GM19239 (cell line): ENCODE results near the gene EMID1.

ENCODE experiments used
- DNase-seq: peaks from one replicate; pipeline ENCODE4 v3.0.0; 2011; ENCODE audit warnings: low spot score; ENCODE audit not compliant: insufficient read length
- FAIRE-seq: peaks from 2 replicates; lab custom pipeline; 2011; peaks lifted over from hg19 to GRCh38; lab: Jason Lieb, UNC

Gene EMID1

GRCh38 chr22:29193021-29193420 is 12.7 kb upstream of the EMID1 start:
- FAIRE-seq (no peak), DNase-seq (no peak)

DNA sequence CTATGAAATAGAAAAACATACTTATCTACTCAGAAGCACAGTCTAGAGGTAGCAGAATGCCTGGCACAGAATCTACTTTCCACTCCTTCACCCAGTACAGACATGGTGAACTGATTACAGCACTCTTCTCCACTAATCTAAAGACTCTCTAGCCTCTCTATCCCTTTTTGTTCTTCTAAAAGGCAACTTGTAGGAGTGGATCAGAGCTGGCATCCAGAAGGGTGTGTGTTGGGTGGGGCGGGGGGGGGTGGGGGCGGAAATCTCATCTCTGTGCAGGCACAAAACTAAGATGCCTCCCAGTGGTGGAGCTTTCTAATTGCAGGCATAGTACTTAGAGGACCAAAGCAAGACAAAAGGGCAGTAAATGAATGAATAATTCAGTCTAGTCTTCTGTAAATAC is 11.5 kb upstream of the EMID1 start:
- FAIRE-seq: no peak
- no peak for DNase-seq

DNA sequence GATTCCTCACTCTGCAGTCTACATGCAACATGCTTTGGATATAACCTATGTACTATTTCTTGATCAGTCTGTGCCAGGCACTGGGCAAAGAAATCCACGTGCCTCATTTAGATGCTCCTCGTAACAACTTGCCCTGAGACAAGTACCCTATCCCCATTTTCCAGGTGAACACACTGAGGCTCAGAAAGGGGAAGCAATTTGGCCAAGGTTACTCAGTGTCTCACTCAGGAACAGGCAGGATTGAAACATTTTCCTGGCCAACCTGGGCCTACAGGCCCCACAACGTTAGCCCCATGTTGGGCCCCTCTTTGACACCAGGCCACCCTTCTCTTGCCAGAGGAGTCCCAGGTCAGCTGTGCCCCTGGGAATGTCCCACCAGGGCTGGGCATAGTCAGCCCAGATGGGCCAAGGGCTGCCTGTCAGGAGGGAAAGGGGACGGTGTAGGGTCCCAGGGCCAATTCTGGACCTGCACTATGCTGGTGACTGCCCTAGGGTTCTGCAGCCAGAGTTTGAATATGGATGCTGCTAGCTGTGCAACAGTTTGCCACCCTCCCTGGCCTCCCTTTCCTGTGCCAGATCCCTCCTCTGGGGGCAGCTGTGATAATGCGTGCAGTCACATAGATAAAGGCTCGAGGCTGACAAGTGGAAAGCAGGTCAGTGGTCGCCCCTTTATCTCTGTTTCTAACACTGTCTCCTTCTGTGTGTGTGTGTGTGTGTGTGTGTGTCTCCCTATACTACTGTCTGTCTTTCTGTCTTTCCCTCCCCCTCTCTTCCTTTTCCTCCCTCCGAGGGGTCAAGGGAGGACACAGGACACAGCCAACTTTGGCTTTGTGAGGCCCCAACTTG is 10.4 kb upstream of the EMID1 start:
- DNase-seq (no peak), FAIRE-seq (no peak)

DNA sequence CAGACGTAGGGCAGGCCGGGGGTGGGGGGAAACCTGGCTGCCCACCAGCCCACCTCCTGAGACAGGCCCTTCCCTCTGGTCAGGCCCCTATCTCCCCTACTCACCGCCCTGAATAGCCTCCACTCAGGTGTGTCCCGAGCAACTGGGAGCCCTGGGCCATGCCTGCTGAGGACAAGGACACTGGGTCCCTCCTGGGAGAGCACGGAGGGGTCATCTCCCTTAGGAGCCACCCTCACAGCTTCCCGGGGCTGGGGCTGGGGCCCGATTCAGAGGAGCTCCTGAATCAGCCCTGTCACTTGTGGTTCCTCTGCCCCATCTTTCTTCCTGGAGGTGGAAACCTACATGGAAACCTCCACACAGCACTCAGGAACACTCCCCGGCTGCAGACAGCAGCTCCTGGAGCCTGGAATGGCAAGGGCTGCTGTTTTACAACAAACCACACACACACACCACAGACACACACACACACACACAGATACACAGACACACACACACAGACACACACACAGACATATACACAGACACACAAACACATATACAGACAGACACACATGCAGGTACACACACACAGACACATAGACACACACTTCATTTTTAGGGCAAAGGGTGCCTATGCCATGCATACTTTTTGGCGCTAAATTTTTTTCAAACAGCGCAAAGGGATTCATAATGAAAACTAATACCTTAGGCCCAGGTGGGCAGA is 9.6 kb upstream of the EMID1 start:
- FAIRE-seq: no peak
- no peak for DNase-seq

GRCh38 chr22:29197096-29197495 is 8.6 kb upstream of the EMID1 start:
- no peak for FAIRE-seq
- no peak for DNase-seq

GRCh38 chr22:29198240-29198639 is 7.5 kb upstream of the EMID1 start:
- FAIRE-seq: no peak
- DNase-seq: no peak

DNA sequence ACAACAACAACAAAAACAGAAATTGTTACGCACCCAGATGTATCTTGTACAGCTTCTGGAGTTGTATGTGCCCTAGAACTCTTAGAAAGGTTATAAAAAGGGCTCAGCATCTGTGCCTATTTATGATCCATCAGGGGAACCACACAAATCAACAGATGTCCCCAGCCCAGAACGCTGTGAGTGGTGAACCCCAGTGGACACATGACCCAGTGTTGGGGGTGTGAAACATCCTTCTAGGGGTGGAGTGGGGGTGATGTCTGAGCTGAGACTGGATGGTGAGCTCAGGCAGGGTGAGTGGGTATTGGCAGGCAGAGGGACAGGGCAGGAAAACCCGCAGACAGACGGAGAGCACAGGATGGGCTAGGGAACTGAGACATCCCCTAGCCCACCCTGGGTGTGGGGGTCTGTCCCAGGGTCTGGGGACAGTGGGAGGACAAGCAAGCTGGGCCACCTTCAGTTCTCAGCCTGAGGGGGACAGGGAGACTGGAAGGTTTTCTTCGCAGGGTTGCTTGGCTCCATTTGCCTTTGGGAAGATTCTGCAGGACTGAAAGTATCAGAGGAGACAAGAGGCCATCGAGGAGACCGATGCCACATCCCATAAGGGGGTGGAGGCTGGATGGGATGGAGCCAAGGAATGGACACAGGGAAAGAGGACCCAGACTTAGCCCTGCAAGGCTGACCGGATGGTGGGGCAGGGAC is 5.8 kb upstream of the EMID1 start:
- no peak for DNase-seq
- no peak for FAIRE-seq

GRCh38 chr22:29200901-29201300 is 4.8 kb upstream of the EMID1 start:
- no peak for DNase-seq
- no peak for FAIRE-seq

DNA sequence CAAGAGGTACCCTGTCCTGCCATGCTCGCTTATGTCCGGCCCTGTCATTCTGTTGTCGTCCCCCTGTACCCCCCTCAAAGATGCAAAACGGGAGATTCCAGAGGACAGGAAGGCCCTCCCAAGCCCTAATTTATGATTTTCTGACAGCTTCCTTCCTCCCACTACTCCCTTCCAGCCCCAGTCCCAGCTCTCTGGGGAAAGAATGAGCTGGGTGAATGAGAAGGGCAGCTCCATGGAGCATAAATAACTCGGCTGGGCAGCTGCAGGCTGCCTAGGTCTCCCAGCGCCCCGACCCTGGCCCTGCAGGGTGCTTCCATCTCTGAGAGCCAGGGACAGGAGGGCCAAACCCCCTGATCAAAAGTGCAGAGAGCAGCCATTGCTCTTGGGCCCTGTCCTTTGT is 3.9 kb upstream of the EMID1 start:
- no peak for FAIRE-seq
- no peak for DNase-seq

DNA sequence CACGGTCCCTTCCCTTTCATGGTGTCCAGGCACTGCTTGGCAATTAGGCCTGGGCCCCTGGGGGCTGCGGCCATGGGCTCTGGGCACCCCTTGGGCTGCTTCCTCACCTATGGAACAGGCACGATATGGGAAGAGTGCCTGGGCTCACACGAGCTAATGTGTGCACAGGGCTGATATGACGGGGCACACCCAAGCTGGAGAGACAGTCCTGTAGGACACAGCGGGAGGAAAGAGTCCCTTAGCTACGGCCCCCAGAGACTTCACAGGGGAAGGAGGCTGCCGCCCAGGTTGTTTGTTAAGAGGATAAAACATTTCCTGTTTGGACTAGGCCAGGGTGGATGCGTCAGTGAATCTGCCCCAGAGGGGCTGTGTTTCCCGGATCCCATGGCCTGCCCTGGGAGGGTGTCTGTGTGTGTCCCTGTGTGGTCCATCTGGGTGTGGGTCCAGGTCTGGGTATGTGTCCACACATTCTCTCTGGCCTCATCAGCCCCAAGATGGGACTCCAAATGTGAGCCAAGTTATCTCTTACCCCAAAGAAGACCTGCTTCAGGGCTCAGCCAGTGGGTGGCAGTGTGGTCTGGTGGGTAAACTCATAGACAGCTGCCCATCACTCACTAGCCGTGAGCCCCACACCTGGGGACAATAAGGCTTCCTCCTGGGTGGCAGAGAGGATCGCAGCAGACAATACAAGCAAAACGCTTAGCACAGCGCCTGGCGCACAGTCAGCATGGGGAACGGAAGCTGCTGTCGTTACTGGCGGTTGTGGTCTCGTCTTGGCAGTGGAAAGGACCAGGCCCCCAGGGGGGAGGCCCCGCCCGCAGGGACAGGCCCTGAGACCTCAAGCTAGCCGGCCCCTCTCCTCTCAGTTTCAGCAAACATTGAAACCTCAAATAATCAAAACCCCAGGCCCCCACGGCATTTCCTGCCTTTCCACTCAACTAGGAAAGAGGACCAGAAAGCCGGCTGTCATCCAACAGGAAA is 3.2 kb upstream of the EMID1 start:
- peak; percentile 100 for FAIRE-seq
- peak; percentile 86 for DNase-seq

DNA sequence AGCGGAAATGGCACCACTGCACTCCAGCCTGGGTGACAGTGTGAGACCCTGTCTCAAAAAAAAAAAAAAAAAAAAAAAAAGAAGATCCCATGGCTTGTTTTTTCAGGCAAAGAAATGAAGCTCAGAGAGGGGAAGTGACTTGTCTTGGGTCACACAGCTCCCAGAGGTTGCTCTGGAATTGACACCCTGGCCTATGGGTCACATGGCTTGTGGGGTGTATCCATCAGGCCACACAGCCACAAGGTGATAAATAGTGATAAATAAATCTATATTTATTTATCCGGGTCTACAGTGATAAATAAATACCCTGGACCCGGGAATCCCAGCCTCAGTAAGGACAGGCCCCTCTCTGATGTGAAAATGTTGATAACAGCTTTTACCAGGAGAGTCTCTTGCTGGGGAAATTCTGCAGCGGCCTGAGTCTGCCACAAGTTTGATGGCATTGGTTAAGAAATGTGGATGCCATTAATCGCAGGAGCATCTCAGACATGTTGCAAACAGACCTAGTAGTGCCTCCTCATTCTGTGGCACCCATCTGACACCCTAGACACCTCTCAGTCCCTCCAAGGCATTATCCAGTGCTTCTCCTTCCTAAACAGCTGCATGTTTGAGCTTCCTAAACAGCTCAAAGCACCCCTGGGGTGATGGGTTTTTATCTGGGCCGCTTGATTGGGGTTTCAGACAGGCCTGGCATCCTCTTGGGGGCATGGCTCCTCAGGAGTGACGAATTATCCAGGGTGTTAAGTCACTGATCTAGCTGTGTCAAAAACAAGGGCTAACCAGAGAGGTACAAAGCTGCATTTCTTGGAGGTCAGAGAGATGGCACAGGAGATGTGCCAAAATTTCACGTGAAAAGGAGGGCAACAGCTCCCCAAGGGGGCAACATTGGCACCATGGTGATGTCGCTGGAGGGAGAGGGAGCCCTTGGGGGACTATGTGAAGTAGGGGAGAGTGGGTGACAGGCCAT is 1.9 kb upstream of the EMID1 start:
- FAIRE-seq (peak; percentile 83), DNase-seq (no peak)

DNA sequence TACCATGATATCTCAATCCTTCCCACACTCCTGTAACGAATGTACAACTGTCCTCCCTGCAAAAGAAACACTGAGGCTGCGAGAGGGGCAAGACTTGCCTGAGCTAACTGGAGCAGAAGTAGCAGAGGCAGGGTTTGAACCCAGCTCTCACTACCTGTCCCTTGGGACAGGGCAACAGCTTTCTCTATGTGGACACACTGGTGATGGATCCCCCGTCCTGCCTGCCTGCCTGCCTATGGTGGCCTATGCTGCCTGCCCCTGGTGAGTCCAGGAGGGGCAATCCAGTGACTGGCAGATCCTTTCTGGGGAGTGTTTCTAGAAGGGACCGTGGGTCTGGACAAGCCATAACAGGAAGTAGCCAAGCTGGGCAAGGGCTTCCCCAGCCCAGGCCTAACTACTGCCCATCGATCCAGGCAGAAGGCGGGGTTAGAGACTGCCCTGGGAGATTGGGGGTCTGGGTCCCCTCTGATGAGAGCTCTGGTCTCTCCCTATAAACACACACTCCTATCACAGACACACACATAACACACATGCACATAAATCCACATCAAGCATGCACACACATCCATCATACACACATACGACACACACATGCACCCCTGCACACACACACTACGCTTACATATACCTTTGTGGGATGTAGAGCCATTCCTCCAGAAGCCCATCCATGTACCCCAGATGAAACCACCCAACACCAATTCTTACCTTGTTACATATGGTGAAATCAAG is 1.1 kb upstream of the EMID1 start:
- DNase-seq: no peak
- peak; percentile 75 for FAIRE-seq

GRCh38 chr22:29205252-29205593 is 473 bp upstream of the EMID1 start:
- peak; percentile 71 for FAIRE-seq
- DNase-seq: no peak

- FAIRE-seq: peak; percentile 45
- DNase-seq: no peak
Measured at GRCh38 chr22:29206372-29207242, 911 bp downstream of the EMID1 start.

DNA sequence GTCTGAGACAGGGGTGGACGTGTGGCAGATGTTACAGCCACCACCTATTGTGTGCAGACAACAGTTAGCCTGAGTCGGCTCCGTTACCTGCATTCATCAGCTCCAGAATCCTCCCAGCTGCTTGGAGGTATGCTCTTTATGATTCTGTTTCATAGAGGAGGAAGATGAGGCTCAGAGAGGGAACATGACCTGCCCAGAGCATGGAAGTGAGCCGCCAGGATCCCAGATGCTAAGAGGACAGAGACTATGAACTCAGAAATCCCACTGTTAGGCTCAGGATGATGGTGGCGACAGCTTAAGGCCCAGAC is 1.5 kb downstream of the EMID1 start:
- FAIRE-seq: peak; percentile 45

DNA sequence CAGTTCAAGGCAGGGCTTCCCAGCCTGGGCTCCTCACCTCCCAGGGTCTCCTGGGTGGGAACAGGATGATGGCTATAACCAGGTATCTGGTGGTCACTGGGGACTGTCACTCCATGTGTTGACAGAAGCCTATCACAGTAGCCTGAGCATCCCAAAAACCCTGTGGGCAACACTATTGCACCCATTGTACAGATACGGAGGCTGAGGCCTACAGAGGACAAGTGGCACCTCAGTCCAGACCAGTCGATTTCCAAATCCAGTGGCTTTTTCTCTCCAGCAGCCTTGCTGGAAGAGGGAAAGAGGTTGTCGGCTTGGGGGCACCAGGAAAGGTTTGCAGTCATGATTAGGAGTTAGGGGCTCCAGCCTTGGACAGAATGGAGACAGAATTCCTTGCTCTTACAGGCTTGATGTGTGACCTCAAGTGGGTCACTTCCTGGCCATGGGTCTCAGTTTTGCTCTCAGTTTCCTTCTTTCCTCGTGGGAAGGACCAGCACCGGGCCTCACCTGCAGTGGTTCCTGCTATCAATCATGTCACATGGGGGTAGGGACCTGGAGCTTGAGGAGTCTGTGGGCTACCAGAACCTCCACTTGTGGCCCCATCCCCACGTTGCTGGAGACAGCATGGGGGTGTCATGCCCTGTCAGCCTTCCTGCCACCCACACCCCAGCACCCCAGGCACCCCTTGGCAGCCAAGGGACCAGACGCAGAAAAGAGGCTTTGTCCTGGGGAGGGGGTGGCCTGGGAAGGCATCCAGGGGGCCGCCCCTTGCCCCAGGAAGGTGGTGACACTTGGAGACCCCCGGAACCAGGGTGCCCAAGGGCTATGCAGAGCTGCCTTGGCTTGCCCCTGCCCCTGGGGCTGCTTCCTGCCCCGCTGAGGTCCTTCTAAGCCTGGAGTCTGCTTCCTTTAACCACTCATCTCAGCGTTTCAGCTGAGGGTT is 2.1 kb downstream of the EMID1 start:
- DNase-seq (no peak), FAIRE-seq (no peak)

More for the DNA sequence above, 1.5 kb downstream of the EMID1 start:
- DNase-seq: no peak

GRCh38 chr22:29208502-29208862 is 2.8 kb downstream of the EMID1 start:
- FAIRE-seq (peak; percentile 64), DNase-seq (no peak)
